Activated CD8-positive, alpha-beta memory T cell treated with anti-CD3 and anti-CD28 coated beads for 4 hours (primary cell): ENCODE results near the gene CAPRIN1.
A peak's percentile ranks its signal among the peaks of the same experiment; 100 is the strongest.
"Not testable (repeated sequence)": the region's sequence is repeated elsewhere in the genome, so short reads cannot be mapped to it uniquely, and the experiment has no call there.

ENCODE experiments used
- DNase-seq, 2 donors: peaks; one replicate each; pipeline ENCODE4 v3.0.0-alpha.2; 2020; ENCODE audit warnings: low read depth in 2 of 2

Gene CAPRIN1

GRCh38 chr11:34050581-34051348 is 766 bp upstream of the CAPRIN1 start:
- no peak for DNase-seq

GRCh38 chr11:34052036-34052607 is 591 bp downstream of the CAPRIN1 start:
- peak; percentile 75 to 76 for DNase-seq

GRCh38 chr11:34052608-34053160 is 1.2 kb downstream of the CAPRIN1 start:
- peak in 1 of 2 donors; percentile 3 for DNase-seq

- DNase-seq = peak; percentile 57 to 76
Measured at GRCh38 chr11:34053161-34053686, 1.7 kb downstream of the CAPRIN1 start.

- not testable (repeated sequence) for DNase-seq
Measured at GRCh38 chr11:34054351-34054750, 2.8 kb downstream of the CAPRIN1 start.

GRCh38 chr11:34055218-34056000 is 3.9 kb downstream of the CAPRIN1 start:
- no peak for DNase-seq

- DNase-seq = no peak
Measured at GRCh38 chr11:34056672-34057071, 5.1 kb downstream of the CAPRIN1 start.

- DNase-seq = no peak
Measured at GRCh38 chr11:34063061-34063795, 11.7 kb downstream of the CAPRIN1 start.

GRCh38 chr11:34064291-34064690 is 12.8 kb downstream of the CAPRIN1 start:
- DNase-seq = no peak

GRCh38 chr11:34065505-34066203 is 14.1 kb downstream of the CAPRIN1 start:
- DNase-seq = no peak

GRCh38 chr11:34066766-34067165 is 15.2 kb downstream of the CAPRIN1 start:
- not testable (repeated sequence) for DNase-seq

GRCh38 chr11:34067383-34068065 is 16.0 kb downstream of the CAPRIN1 start:
- DNase-seq = no peak

- no peak for DNase-seq
Measured at GRCh38 chr11:34068111-34068510, 16.6 kb downstream of the CAPRIN1 start.

GRCh38 chr11:34071306-34071705 is 19.8 kb downstream of the CAPRIN1 start:
- DNase-seq = not testable (repeated sequence)

- DNase-seq = no peak
Measured at GRCh38 chr11:34072041-34072440, 20.5 kb downstream of the CAPRIN1 start.

- no peak for DNase-seq
Measured at GRCh38 chr11:34072832-34073231, 21.3 kb downstream of the CAPRIN1 start.

- no peak for DNase-seq
Measured at GRCh38 chr11:34074391-34074790, 22.9 kb downstream of the CAPRIN1 start.

GRCh38 chr11:34075178-34075820 is 23.8 kb downstream of the CAPRIN1 start:
- DNase-seq = no peak

GRCh38 chr11:34080609-34081008 is 29.1 kb downstream of the CAPRIN1 start:
- no peak for DNase-seq

GRCh38 chr11:34084637-34085036 is 33.1 kb downstream of the CAPRIN1 start:
- no peak for DNase-seq
